Lung (tissue), 12 donors: ENCODE data around the gene FRMD3. TPM values are rescaled to one million over a fixed set of nuclear protein-coding genes. Genes with fewer than 3 reads are reported as not detected.

Experiments used
- ATAC-seq: fragments of 200-7000 bp; cut with Tn5 transposase; one replicate; pipeline ENCODE4 v1.9.1; 2020; ENCODE audit warnings: moderate number of reproducible peaks; ENCODE audit not compliant: insufficient read depth, low FRiP score
- DNase-seq, 3 donors: peaks; one replicate each; pipeline ENCODE4 v3.0.0-alpha.2; 2013 to 2017
- H3K27ac ChIP-seq, 2 donors: one replicate each; pipeline ENCODE4 v1.5.1; 2013; ENCODE audit warnings: mild to moderate bottlenecking in 2 of 2, moderate library complexity in 2 of 2, control low read depth in 1 of 2, inconsistent platforms in 1 of 2, low read depth in 1 of 2, low read length in 1 of 2
- H3K27me3 ChIP-seq, 3 donors: one replicate each; pipeline ENCODE4 v1.5.1; 2013; ENCODE audit warnings: low read length in 2 of 3; ENCODE audit not compliant: control insufficient read depth in 3 of 3, insufficient read depth in 3 of 3
- H3K36me3 ChIP-seq, 4 donors: one replicate each; pipeline ENCODE4 v1.5.1; 2013; ENCODE audit warnings: low read length in 4 of 4, mild to moderate bottlenecking in 1 of 4, moderate library complexity in 1 of 4; ENCODE audit not compliant: control insufficient read depth in 4 of 4, insufficient read depth in 4 of 4
- H3K4me1 ChIP-seq, 5 donors: one replicate each; pipeline ENCODE4 v1.5.1; 2013; ENCODE audit warnings: low read length in 5 of 5, mild to moderate bottlenecking in 2 of 5, moderate library complexity in 1 of 5; ENCODE audit not compliant: control insufficient read depth in 5 of 5, insufficient read depth in 5 of 5
- H3K4me3 ChIP-seq: one replicate; pipeline ENCODE4 v1.5.1; 2013; ENCODE audit warnings: mild to moderate bottlenecking, control low read depth, moderate library complexity
- H3K9ac ChIP-seq, 2 donors: one replicate each; pipeline ENCODE4 v1.5.1; 2013; ENCODE audit warnings: low read length in 2 of 2, control low read depth in 1 of 2; ENCODE audit not compliant: insufficient read depth in 1 of 2
- H3K9me3 ChIP-seq, 4 donors: one replicate each; pipeline ENCODE4 v1.5.1; 2013; ENCODE audit warnings: low read length in 3 of 4, mild to moderate bottlenecking in 1 of 4, moderate library complexity in 1 of 4; ENCODE audit not compliant: control insufficient read depth in 4 of 4, insufficient read depth in 3 of 4
- CTCF ChIP-seq: IDR thresholded peaks from 2 replicates; pipeline ENCODE4 v1.5.1; 2012; ENCODE audit warnings: mild to moderate bottlenecking; ENCODE audit errors: control extremely low read depth, extremely low read depth
- WGBS, 2 donors: extraction: QIAGEN DNeasy Blood & Tissue Kit; methylation state at CpG; one replicate each; pipeline ENCODE4 v1.1.7; 2013; 5-methylcytosine and 5-hydroxymethylcytosine counted together
- polyA plus RNA-seq, 2 donors: library from polyadenylated mRNA; stranded (reverse); fragments of 200-250 nt; gene quantifications; one replicate each; pipeline ENCODE4 v1.2.1, GENCODE V29; 2013
- total RNA-seq, 2 donors: library from RNA; depleted of rRNA in 1 of 2; stranded (reverse); fragments of >200 nt in 1 of 2; gene quantifications; one replicate each; pipeline ENCODE4 v1.2.1, GENCODE V29; 2014 to 2021
- donor health status: control.
- donor health status: control.
- donor health status: Bipolar disorder and iron deficiency.
- donor health status: healthy.
- donor health status: DM: yes; HTN: yes; CAD: no.

The FRMD3 gene
- total and polyA plus RNA-seq, 4 donors = 0.75 to 3.2 (median 1.6) TPM

- peaks cover 0 to 4% (median under 1%) of the 10 kb centered on the region in 4 donors for H3K36me3 ChIP-seq
- DNase-seq (no peak), ATAC-seq (no peak)
- no peak overlapping the region for H3K9ac ChIP-seq
- H3K9me3 ChIP-seq = peaks cover 0 to 8% (median under 1%) of the 10 kb centered on the region in 4 donors
- H3K4me3 ChIP-seq = no peak overlapping the region
- H3K4me1 ChIP-seq = no peaks in the 10 kb centered on the region
- no peak overlapping the region for H3K27ac ChIP-seq
- 75 to 80% methylated on average over 1 of the region's 1 CpG for WGBS, 2 donors
- TF ChIP-seq CTCF = no peak
- H3K27me3 ChIP-seq = no peaks in the 10 kb centered on the region
Measured at GRCh38 chr9:83388346-83388745, 149.9 kb downstream of the FRMD3 start.

GRCh38 chr9:83387401-83388185 is 150.6 kb downstream of the FRMD3 start:
- no peak for TF ChIP-seq CTCF

GRCh38 chr9:83385317-83385716 is 152.9 kb downstream of the FRMD3 start:
- peaks cover 0 to 8% (median 2%) of the 10 kb centered on the region in 4 donors for H3K9me3 ChIP-seq
- no peak overlapping the region for H3K27ac ChIP-seq

More at GRCh38 chr9:83387401-83388185, 150.6 kb downstream of the FRMD3 start:
- Histone ChIP-seq H3K27me3 (no peaks in the 10 kb centered on the region), H3K4me1 (no peaks in the 10 kb centered on the region), H3K9ac (no peak overlapping the region), H3K9me3 (peaks cover 0 to 8% (median 2%) of the 10 kb centered on the region in 4 donors), H3K36me3 (peaks cover 0 to 4% (median 1%) of the 10 kb centered on the region in 4 donors), H3K27ac (no peak overlapping the region), H3K4me3 (no peak overlapping the region)
- ATAC-seq (no peak), DNase-seq (no peak)
- WGBS, 2 donors = 89 to 94% methylated on average over 7 of the region's 7 CpGs

More at GRCh38 chr9:83385317-83385716, 152.9 kb downstream of the FRMD3 start:
- Histone ChIP-seq H3K27me3 (no peaks in the 10 kb centered on the region), H3K4me3 (no peak overlapping the region), H3K9ac (no peak overlapping the region), H3K4me1 (no peaks in the 10 kb centered on the region), H3K36me3 (peaks cover 0 to 4% (median 1%) of the 10 kb centered on the region in 4 donors)
- ATAC-seq = no peak
- DNase-seq = no peak
- TF ChIP-seq CTCF = no peak
- 63 to 83% methylated on average over 2 of the region's 2 CpGs for WGBS, 2 donors
